ENCODE measurements around the gene USHBP1. TPM values are rescaled to one million over a fixed set of nuclear protein-coding genes. Genes with fewer than 3 reads are reported as not detected.

Gene USHBP1
- total RNA-seq, 1 experiment from 2014 or later = 0.15 TPM

GRCh38 chr19:17282488-17283125 is 18.1 kb upstream of the USHBP1 start:
- POLR2A ChIA-PET = interaction anchor here (0.7 to 2.3 kb wide), 2 partner anchors 16 to 1186 kb away, joined by 3 to 8 read pairs; partner anchors contain the start of gene BABAM1
- no peaks in the 10 kb centered on the region for H3K9me2 ChIP-seq (ENCODE audit: insufficient read depth)
- peak; percentile 88 for ATAC-seq
- H3K4me3 ChIP-seq (replicated peaks in 1 of 2; ENCODE audit: low read depth in 1 of 2, low read length in 2 of 2) = peak overlapping the region; percentile 44 to 63
- no peak overlapping the region for H2AFZ ChIP-seq (ENCODE audit: low read depth, low read length, poor library complexity, severe bottlenecking)
- peak overlapping the region; percentile 74 for H3K27ac ChIP-seq (ENCODE audit: low read depth, low read length)
- peaks cover 0 to 7% of the 10 kb centered on the region in 2 experiments; a peak in 1 of 4 replicates for H3K36me3 ChIP-seq (ENCODE audit: control insufficient read depth in 1 of 2, insufficient read depth in 2 of 2, low read length in 2 of 2)
- H3K79me2 ChIP-seq (ENCODE audit: insufficient read depth, low read length) = peaks cover 12% of the 10 kb centered on the region; the same call in 1 of the 2 replicates
- H3K9ac ChIP-seq (ENCODE audit: low read length) = peak overlapping the region; percentile 76
- H4K20me1 ChIP-seq (ENCODE audit: insufficient read depth) = no peaks in the 10 kb centered on the region
- H3K9me3 ChIP-seq (ENCODE audit: control insufficient read depth in 1 of 2, insufficient read depth in 1 of 2, low read depth in 1 of 2, low read length in 2 of 2) = no peaks in the 10 kb centered on the region
- RAD21 ChIA-PET (ENCODE audit: low non-redundant PET in 1 of 2, low total read pairs in 2 of 2, uncharacterized antibody in 2 of 2, unreplicated experiment in 2 of 2) = no interaction called here
- no peaks in the 10 kb centered on the region for H3K27me3 ChIP-seq (ENCODE audit: insufficient read depth, low read length)
- H3K4me2 ChIP-seq (ENCODE audit: low read length) = peak overlapping the region; percentile 82
- peak; percentile 40 for TF ChIP-seq POLR2A (IDR thresholded peaks at IDR 0.05; ENCODE audit: borderline replicate concordance, extremely low read depth, insufficient read depth, insufficient read length)
- TF ChIP-seq TCF7L2 (IDR thresholded peaks at IDR 0.05; ENCODE audit: borderline replicate concordance, extremely low read depth, insufficient read depth, insufficient read length) = peak; percentile 39
- peak; percentile 96 for TF ChIP-seq RAD21 (IDR thresholded peaks at IDR 0.05; ENCODE audit: low read depth)
- TF ChIP-seq ZFX (IDR thresholded peaks at IDR 0.05) = peak; percentile 30; the same call in 1 of the 2 replicates
- TF ChIP-seq, protein P1, sequence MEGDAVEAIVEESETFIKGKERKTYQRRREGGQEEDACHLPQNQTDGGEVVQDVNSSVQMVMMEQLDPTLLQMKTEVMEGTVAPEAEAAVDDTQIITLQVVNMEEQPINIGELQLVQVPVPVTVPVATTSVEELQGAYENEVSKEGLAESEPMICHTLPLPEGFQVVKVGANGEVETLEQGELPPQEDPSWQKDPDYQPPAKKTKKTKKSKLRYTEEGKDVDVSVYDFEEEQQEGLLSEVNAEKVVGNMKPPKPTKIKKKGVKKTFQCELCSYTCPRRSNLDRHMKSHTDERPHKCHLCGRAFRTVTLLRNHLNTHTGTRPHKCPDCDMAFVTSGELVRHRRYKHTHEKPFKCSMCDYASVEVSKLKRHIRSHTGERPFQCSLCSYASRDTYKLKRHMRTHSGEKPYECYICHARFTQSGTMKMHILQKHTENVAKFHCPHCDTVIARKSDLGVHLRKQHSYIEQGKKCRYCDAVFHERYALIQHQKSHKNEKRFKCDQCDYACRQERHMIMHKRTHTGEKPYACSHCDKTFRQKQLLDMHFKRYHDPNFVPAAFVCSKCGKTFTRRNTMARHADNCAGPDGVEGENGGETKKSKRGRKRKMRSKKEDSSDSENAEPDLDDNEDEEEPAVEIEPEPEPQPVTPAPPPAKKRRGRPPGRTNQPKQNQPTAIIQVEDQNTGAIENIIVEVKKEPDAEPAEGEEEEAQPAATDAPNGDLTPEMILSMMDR (IDR thresholded peaks at IDR 0.05 in 2 of 3, conservative IDR thresholded peaks at IDR 0.05 in 1 of 3; ENCODE audit: borderline replicate concordance in 1 of 3, insufficient read depth in 1 of 3, low read depth in 2 of 3, low read length in 2 of 3) = peak; percentile 83 to 93 (median 91)
- no peak for TF ChIP-seq REST (IDR thresholded peaks at IDR 0.05; ENCODE audit: low read depth)
- no peak for TF ChIP-seq CBX3 (IDR thresholded peaks at IDR 0.05; ENCODE audit: low read depth)
- TF ChIP-seq POLR2AphosphoS5 (IDR thresholded peaks at IDR 0.05; ENCODE audit: low read depth, low read length) = no peak
- TF ChIP-seq ELF1 (IDR thresholded peaks at IDR 0.05; ENCODE audit: borderline replicate concordance, low read depth) = no peak
- TF ChIP-seq ATF3 (IDR thresholded peaks at IDR 0.05) = no peak
- TF ChIP-seq, protein P2, sequence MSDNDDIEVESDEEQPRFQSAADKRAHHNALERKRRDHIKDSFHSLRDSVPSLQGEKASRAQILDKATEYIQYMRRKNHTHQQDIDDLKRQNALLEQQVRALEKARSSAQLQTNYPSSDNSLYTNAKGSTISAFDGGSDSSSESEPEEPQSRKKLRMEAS (IDR thresholded peaks at IDR 0.05) = peak; percentile 82
- TF ChIP-seq EGR1 (IDR thresholded peaks at IDR 0.05; ENCODE audit: low read depth) = no peak
- BruUV-seq (replicated peaks) = no TSS peak
- intact Hi-C loops (cut with micrococcal nuclease) = loop anchor here (1.0 to 5.0 kb wide), 3 partner anchors 77 to 505 kb away; no protein-coding TSS in a partner anchor
- peak; percentile 57 for DNase-seq (ENCODE audit: low read depth, low spot score)
- CTCF ChIA-PET = interaction anchor here (0.8 to 1.0 kb wide), 4 partner anchors 16 to 214 kb away, joined by 3 to 7 read pairs (median 4); partner anchors contain the start of gene BABAM1
- H3K4me1 ChIP-seq (ENCODE audit: control insufficient read depth in 1 of 2, insufficient read depth in 2 of 2, low read length in 2 of 2) = peaks cover 0 to 26% of the 10 kb centered on the region in 2 experiments; a peak in 2 of 4 replicates

Data from HCT116 (cell line).